Spinal cord (tissue), 10 donors: Measurements from ENCODE around the gene TIMM21. TPM values are rescaled to one million over a fixed set of nuclear protein-coding genes. Genes with fewer than 3 reads are reported as not detected.

Experiments
- DNase-seq, 6 donors: peaks; one replicate each; pipeline versions ENCODE4 v3.0.0 to v3.0.0-alpha.2; 2013 to 2015; ENCODE audit warnings: low spot score in 6 of 6, low read depth in 4 of 6
- H3K27ac ChIP-seq: one replicate; pipeline ENCODE4 v1.5.1; 2013; ENCODE audit warnings: low read depth, low read length, control low read depth
- H3K27me3 ChIP-seq: one replicate; pipeline ENCODE4 v1.6.1; 2013; ENCODE audit warnings: low read length; ENCODE audit not compliant: control insufficient read depth, insufficient read depth
- H3K36me3 ChIP-seq: one replicate; pipeline ENCODE4 v1.6.1; 2013; ENCODE audit warnings: low read length; ENCODE audit not compliant: control insufficient read depth, insufficient read depth
- H3K4me1 ChIP-seq: one replicate; pipeline ENCODE4 v1.6.1; 2013; ENCODE audit warnings: low read length; ENCODE audit not compliant: control insufficient read depth, insufficient read depth
- H3K4me3 ChIP-seq: one replicate; pipeline ENCODE4 v1.5.1; 2013; ENCODE audit warnings: low read depth, low read length, control low read depth
- H3K9me3 ChIP-seq: one replicate; pipeline ENCODE4 v1.6.1; 2013; ENCODE audit warnings: low read length; ENCODE audit not compliant: control insufficient read depth, insufficient read depth
- WGBS: methylation state at CpG from one replicate; pipeline ENCODE4 v1.1.5; 2013; ENCODE audit warnings: missing lambda C conversion rate; ENCODE audit not compliant: insufficient coverage; 5-methylcytosine and 5-hydroxymethylcytosine counted together
- polyA plus RNA-seq, 2 donors: library from polyadenylated mRNA; unstranded; fragments of 120-200 nt; gene quantifications; one replicate each; pipeline ENCODE4 v1.2.1, GENCODE V29; 2013; ENCODE audit not compliant: insufficient read length in 2 of 2
- total RNA-seq, 2 donors: library from RNA; depleted of rRNA in 1 of 2; stranded (reverse); fragments of 120-200 nt in 1 of 2; fragments of >200 nt in 1 of 2; gene quantifications; one replicate each; pipeline versions ENCODE4 v1.2.3 to v1.2.4, GENCODE V29; 2013 to 2014
- donor health status: healthy.

The TIMM21 gene
- total and polyA plus RNA-seq, 4 donors: 36.4 to 73.7 (median 65.3) TPM

DNA sequence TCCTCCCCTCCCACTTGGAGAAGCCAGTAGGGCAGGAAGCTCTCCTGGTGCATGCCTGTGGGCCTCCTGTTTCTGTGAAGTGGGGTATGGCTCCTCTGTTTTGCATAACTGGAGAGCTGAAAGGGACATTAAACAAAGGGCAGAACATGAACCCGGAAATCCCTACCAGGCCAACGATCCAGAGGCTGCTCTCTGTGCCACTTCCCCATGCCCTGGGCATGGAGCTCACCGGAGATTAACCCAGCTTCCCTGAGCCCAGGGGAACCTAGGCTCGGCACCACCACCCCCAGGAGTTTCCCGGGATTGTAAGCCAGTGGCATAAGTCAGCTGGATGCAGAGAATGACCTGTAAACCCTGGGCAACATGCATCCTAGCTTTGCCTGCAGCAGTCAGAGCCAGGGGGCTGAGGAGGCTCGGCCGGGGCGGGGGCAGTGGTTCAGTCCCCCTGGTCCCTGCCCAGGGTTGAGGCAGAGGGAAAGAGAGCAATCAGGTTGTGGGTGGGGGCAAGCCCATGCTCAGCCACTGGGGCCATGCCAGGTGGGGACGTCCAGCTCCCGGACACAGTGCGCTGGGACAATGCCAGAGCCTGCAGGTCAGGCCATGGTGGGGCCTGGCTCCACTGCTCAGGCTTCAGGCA lies 49.5 kb downstream of the TIMM21 start:
- DNase-seq: no peak
- peaks cover 17% of the 10 kb centered on the region for H3K4me1 ChIP-seq
- no peak overlapping the region for H3K4me3 ChIP-seq
- no peaks in the 10 kb centered on the region for H3K27me3 ChIP-seq
- H3K36me3 ChIP-seq: no peaks in the 10 kb centered on the region
- 68% methylated on average over 11 of the region's 11 CpGs for WGBS
- H3K9me3 ChIP-seq: no peaks in the 10 kb centered on the region
- no peak overlapping the region for H3K27ac ChIP-seq

DNA sequence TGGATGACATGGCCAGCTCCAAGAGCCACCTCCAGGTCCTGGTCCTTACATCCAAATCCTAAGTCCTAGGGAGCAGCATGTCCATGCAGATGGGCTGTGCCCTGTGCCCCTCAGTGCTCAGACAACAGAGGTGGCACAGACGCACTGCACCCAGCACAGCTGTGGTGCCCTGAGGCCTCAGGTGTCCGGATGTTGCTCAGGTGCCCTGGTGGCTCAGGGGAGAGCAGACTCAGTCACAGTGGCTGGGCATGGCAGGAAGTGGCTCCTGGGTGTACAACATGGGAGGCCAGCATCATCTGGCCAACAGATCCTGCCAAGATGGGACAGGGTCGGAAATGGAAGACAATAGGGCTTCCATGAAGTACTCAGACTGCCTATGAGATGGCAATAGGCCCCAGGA lies 50.1 kb downstream of the TIMM21 start:
- WGBS: 96% methylated on average over 3 of the region's 3 CpGs
- Histone ChIP-seq H3K36me3 (no peaks in the 10 kb centered on the region), H3K9me3 (no peaks in the 10 kb centered on the region), H3K27ac (no peak overlapping the region), H3K4me3 (no peak overlapping the region), H3K4me1 (peaks cover 17% of the 10 kb centered on the region), H3K27me3 (no peaks in the 10 kb centered on the region)
- DNase-seq: no peak

DNA sequence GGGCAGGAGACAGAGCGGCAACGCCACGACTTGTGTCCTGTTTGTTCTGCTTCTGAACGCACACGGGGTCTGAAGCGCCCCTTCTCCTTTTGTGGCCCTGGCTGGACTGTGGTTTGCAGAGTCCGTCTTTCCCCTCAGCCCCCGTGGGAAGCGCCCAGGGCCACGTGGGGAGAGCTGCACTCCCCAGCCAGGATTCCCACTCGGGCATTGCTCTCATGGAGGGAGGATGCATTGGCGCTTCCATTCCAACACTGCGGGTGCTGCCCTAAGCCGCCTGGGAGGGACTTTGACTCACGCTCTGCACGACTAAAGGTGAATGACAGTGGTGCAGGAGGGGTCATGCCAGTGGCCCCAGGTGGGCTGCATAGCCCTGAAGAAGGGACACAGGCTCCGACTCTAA lies 52.5 kb downstream of the TIMM21 start:
- WGBS: 54% methylated on average over 15 of the region's 17 CpGs
- H3K27me3 ChIP-seq: no peaks in the 10 kb centered on the region
- no peaks in the 10 kb centered on the region for H3K9me3 ChIP-seq
- no peaks in the 10 kb centered on the region for H3K36me3 ChIP-seq
- no peak overlapping the region for H3K27ac ChIP-seq
- no peak for DNase-seq
- no peak overlapping the region for H3K4me3 ChIP-seq
- peaks cover 17% of the 10 kb centered on the region for H3K4me1 ChIP-seq

DNA sequence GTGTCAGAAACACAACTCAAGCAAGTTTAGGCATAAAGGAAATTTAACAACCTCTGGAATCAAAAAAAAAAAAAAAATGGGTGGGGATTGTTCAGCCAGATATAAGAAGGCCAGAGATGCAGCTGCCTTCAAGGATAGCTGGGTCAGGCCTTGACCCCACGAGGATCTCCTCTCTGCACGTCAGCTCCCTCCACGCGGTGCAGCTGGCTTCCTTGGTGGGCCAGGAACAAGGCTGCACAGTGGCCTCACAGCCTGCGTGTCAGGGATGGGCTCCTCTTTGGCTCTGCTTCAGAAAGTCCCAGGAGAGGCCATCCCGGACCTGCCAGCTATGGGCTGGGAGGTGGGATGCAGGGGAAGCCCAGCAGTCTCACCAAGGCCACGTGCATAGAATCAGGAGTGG lies 55.5 kb downstream of the TIMM21 start:
- Histone ChIP-seq H3K4me1 (peaks cover 10% of the 10 kb centered on the region), H3K9me3 (no peaks in the 10 kb centered on the region), H3K4me3 (no peak overlapping the region), H3K27me3 (no peaks in the 10 kb centered on the region), H3K27ac (no peak overlapping the region), H3K36me3 (no peaks in the 10 kb centered on the region)
- WGBS: 78% methylated on average over 7 of the region's 7 CpGs
- DNase-seq: no peak

DNA sequence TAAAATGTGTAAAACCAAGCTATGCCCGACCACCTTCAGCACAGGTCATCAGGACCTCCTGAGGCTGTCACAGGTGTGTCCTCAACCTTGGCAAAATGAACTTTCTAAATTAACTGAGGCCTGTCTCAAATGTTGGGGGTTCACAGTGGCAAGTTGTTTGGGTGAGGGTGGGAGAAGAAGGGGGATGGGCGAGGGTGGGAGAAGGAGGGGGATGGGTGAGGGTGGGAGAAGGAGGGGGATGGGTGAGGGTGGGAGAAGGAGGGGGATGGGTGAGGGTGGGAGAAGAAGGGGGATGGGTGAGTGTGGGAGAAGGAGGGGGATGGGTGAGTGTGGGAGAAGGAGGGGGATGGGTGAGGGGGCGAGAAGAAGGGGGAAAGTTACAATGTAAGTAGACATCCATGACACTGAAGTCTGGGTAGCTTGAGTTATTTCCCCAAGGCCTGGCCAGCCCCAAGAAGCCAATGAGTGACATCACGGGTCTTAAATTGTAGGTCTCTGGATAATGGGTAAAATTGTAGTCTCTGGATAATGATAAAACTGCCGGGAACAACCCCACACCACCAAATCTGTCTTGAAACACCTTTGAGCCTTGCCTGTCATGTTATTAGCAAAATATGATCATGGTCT lies 56.3 kb downstream of the TIMM21 start:
- Histone ChIP-seq H3K27me3 (no peaks in the 10 kb centered on the region), H3K4me1 (peaks cover 10% of the 10 kb centered on the region), H3K36me3 (no peaks in the 10 kb centered on the region), H3K9me3 (no peaks in the 10 kb centered on the region), H3K4me3 (no peak overlapping the region), H3K27ac (no peak overlapping the region)
- DNase-seq: no peak
- WGBS: 67% methylated on average over 2 of the region's 5 CpGs

Other genes with a start within 250 kb of the TIMM21 start
- gene FBXO15, start 689 bp upstream of the TIMM21 start, total RNA-seq: 1 to 10 TPM; 5.4 to 6.5 TPM
- gene FBXO15, start 689 bp upstream of the TIMM21 start, polyA plus RNA-seq: 1 to 10 TPM; 5.7 to 6.4 TPM
- gene CYB5A, start 143.4 kb downstream of the TIMM21 start, total RNA-seq: 10 to 100 TPM; 36.2 to 95.7 TPM
- gene CYB5A, start 143.4 kb downstream of the TIMM21 start, polyA plus RNA-seq: 10 to 100 TPM; 61.7 to 65.1 TPM
- not detected for gene C18orf63, start 167.3 kb downstream of the TIMM21 start, total RNA-seq
- not detected for gene C18orf63, start 167.3 kb downstream of the TIMM21 start, polyA plus RNA-seq